TTC549 (cell line): ENCODE results near the gene IFNG.
"Not testable (repeated sequence)": the region's sequence is repeated elsewhere in the genome, so short reads cannot be mapped to it uniquely, and the experiment has no call there.

Experiments used
- FAIRE-seq: peaks from 2 replicates; lab custom pipeline; 2012; peaks lifted over from hg19 to GRCh38; lab: Jason Lieb, UNC

IFNG gene

DNA sequence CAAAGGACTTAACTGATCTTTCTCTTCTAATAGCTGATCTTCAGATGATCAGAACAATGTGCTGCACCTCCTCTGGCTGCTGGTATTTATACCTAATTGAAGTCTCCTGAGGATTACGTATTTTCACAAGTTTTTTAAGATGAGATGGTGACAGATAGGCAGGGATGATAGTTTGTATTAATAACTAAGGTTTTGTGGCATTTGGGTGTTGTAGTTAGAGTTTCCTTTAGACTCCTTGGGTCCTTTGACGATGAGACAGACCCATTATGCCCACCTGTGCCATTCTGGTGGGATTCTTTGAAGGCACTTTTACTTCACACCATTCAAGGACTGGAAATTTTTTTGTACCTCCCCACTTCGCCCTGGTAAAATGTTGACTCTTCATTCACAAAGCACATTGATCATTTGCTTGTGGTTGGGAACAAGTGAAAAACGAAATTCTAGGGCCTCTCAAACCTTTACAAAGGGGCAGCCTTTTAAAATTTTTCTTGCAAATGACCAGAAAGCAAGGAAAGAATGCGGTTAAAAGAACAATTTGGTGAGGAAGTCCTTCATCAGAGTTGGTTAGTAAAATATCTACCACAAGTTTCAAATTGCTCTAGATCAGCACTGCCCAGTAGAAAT, at the start of gene IFNG:
Gene IFNG, minus strand, starts transcription at position 60 of the 624 bp plus-strand sequence. CDS start 125 bp downstream, outside the sequence.
- no peak for FAIRE-seq

DNA sequence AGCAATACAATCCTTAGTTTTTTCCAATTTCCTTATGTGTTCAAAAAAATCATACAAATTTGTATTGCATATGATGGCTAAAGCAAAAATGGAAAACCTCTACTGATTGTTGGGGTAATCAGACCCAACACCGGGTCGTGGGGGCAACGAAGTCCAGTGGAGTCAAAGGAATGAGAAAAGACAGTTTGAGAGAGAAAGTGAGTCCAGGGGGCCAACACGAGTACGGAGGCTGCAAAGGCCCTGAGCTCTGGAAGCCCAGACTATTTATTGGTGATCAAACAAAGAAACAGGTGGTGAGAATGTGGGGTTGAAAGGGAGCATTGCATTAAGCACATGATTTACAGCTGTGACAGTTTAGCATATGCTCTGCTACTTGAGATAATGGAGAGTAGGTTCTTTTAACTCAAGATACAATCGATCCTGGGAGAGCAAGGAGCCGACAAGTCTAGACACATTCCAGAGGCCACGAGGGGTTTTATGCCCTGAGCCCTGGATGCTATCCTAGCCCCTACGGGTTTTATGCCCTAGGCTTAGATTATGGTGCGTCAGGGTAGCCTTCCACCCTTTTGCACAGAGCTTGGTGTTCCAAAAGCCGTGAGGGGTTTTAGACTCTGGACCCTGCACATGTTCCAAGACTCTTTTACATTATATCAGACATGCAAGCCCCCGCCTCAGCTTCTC, 49.6 kb upstream of the IFNG start:
- FAIRE-seq, result not testable (repeated sequence)

DNA sequence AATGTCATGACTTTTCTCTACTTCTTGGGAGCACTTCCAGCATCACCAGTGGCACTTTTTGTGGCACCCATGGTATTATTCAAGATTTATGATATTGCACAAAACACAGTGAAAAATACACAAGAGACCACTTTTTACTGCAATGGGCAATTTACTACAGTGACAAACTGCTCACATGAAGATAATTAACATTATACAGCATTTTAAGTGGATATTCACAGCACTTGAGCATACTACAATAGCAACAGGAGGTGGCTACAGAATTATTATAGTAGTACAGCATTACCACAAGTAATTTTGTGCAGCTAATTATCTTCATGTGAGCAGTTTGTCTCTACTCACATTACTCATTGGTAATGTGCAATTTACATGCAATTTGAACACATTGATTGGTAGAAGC, 47.7 kb upstream of the IFNG start:
- FAIRE-seq, result no peak

DNA sequence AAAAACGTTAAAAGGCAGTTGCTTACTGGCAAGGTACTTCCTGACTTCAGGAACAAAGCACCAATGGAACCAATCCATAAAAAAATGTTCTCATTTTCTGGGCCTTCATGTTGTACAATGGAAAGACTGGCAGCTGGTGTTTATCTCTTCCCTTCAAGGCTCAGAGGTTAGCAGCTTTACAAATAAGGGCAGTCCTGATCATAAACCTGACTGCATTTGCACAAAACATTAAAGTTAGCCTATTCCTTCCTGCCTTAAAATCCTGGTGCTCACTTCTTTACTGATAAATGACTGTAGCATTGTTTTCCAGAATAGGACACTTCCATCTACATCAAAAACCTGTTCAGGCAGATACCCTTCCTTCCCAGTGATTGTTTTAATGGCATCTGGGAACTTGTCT, 46.9 kb upstream of the IFNG start:
- FAIRE-seq, result no peak

DNA sequence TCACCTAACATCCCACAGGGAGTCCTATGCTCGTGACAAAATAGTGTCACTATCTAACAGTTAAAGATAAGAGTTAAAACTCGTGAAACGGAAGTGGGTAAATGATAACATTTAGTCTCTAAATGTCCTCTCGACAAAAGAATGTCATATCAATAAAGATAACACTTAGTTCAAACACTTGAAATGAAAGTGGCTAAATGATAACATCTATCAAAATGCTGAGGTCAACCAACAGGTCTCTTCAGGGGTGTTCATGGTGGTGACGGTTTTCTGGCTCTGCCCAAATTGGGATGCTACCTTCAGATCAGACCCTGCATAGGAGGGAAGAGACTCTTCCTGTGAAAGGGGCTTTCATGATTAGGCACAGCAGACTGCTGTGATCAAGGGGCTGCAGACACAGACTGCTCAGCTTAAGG, 43.9 kb upstream of the IFNG start:
- no peak for FAIRE-seq

DNA sequence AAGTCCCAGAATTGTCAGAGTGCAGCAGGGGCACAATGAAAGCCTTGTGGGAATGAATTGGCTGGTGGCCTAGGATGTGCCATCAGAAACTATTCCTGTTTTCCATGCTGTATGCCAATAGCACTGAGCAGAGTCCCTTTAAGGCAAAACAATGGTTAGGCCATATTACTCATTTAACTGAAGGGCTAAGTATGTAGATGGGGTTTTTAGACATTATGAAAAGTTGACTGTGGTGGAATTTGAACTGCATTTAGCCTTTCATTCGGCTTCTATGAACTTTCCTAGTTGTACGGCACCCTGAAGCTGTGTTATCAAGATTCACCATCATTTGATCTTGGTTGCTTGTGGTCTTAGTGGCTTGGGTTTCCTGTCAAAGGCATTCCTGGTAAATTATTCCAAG, 41.3 kb upstream of the IFNG start:
- no peak for FAIRE-seq

DNA sequence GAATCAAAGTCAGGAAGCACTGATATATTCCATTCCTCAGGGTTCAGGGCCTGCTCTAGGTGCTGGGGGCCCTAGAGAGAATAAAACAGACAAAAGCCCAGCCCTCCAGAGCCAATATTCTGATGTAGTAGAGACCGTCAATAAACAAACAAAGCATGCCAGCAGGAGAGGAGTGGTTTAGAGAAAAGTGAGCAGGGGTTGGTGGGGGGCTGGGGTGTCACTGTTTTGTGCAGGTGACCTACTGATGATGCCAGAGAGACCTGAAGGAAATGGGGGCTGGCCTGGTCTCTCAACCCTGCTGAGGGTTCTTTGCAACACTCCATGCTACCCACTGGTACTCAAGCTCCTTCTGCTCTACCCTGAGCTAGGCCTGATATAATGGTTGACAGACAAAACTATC, 39.6 kb upstream of the IFNG start:
- FAIRE-seq, result no peak

DNA sequence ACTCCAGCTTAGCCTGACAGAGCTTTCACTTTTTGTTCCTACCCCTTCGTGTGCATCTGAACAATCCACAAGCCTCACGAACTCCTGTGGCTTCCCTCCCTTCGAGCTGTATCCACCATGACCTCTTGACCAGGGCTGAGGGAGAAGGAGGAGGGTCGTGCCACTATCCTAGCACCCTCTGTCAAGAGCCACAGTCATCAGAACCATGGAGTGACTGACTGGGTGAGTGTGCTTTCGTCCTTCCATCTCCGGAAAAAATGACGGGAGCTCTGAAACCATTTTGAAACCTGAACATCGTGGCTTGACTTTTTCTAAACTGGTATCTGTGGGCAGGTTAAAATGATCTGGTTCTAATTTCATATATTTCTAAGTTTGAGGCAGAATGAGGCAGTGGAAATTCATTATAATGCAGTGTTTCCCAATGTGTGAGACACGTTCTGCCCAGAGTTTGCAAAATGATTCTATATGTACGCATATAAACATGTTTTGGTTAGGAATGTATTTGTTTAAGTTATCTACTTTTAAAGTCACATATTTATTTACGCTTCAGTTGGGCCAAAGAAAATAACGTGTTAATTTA, 39.1 kb upstream of the IFNG start:
- no peak for FAIRE-seq

DNA sequence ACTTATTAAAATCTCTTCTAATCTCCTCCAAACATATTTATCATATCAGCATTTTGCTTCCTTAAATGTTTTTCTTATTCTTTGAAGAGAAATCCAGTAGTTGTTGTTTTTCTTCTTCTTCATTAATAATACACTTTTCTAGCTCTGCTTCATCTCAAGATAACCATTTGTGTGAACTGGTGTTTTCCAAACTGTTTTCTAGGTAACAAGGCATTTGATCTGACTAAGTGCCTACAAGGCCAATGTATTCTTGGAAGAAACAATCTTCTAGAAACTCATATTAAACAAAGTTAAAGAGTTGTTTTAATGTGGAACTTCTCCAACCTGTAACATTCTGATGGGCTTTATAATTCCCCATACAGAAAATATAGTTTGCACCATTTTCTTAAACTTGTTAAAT, 30.8 kb upstream of the IFNG start:
- FAIRE-seq, result no peak

DNA sequence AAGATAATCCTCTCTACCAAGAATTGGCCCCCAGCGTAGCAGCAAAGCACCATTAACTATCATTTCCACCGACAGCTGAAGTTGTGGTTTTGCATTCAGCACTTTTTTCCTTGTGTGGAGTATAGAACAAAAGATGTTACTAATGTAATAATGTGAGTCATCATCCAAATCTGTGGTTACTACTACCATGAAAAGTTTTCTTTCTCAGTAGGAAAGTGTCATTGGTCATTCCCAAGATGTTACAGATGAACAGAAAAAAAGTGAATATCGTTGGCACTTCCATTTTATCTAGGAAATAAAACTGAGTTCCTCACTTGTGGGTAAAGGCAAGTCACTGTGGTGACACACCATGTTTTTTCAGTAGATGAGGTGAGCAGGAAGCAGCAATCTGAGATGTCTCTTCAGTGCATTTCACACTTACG, 30.3 kb upstream of the IFNG start:
- FAIRE-seq, result no peak

DNA sequence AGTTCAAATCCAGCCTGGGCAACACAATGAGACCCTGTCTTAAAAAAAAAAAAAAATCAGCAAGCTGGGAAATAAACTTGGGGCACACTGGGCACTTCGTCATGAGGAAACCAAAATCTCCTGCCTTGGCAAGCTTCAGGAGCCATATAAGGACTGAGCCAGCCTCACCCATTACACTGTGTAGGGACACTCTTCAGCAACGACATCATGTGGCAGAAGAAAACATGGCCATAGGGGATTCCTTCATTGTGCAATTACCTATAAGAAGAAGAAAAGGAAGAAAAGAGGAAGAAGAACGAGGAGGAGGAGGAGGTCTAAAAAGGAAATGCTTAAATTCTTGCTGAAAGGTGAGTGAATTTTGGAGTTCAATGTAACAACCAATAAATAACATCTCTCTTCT, 26.1 kb upstream of the IFNG start:
- FAIRE-seq, result no peak

DNA sequence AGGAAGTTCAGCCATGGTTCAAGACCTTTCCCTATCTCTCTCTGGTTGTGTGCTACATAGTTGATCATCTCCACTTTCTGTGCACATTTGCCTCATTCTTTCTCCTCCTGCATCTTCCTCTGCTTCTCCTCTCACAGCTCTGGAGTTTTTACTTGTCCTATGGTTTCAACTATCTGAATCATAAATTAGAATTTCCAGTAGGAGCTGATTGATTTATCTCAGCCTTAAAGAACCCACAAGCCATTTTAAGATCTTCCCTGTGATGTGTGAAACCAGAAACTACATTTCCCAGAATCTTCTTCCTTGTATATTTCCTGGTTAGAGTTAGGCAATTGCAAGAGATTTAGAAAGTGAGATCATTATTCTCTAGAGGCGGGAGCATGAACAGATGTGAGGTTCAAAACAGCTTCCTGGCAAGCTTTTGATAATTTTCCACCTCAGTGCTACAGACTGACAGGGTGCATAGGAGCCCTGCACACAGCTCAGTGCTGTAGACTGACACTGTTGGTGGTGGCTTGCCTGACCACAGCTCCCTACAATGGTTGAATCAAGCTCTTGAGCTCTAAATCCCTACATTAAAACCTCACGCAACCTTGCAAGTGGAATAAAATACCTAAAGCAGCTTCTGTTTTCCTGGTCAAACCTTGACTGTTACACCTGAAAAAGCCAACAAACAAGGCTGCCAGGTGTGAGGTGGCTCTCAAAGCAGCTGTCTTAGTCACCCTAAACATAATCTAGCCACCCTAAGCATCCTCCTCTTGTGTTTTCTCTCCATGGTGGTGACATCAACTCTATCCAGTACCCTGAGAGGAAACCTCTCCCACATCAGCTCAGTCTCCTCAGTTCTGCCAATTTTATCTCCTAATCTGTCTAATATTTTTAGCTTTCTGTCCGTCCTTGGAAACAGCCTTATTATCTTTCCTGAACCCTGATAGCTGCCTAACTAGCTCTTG, 21.5 kb upstream of the IFNG start:
- no peak for FAIRE-seq

DNA sequence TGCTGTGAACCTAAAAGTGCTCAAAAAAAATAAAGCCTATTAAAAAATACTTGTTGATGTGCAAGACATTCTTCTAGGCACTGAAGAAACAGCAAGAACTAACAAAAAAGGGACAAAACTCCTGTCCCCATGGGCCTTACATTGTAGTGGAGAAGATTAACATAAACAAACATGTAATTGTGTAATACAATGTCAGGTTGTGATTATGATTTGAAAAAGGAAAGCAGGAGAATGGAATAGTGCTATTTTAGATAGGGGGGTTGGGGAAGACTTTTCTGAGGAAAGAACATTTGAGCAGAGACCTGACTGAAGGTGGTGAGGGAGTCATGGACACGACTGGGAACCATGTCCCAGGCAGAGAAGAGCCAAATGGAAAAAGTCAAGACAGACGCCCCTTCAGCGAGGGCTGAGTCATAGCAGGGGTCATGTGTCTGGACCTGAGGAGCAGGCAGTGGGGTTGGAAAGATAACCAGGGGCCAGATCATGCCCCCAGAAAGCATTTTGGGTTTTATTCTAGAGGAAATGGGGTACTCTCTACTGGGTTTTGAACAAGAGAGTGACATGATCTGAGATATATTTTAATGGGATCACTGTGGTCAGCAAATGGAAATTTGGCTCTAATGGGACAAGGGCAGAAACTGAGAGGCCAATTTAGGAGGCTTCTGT, 19.4 kb upstream of the IFNG start:
- no peak for FAIRE-seq

DNA sequence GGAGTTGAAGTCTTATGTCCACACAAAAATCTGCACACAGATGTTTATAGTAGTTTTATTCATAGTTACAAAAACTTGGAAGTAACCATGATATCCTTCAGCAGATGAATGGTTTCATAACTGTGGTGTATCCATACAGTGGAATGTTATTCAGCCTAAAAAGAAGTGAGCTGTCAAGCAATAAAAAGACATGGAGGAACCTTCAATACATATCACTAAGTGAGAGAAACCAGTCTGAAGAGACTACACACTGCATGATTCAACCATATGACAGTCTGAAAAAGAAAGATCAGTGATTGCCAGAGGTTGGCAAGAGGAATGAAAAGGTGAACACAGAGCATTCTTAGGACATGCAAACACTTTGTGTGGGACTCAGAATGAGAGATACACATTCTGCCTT, 18.6 kb upstream of the IFNG start:
- no peak for FAIRE-seq

DNA sequence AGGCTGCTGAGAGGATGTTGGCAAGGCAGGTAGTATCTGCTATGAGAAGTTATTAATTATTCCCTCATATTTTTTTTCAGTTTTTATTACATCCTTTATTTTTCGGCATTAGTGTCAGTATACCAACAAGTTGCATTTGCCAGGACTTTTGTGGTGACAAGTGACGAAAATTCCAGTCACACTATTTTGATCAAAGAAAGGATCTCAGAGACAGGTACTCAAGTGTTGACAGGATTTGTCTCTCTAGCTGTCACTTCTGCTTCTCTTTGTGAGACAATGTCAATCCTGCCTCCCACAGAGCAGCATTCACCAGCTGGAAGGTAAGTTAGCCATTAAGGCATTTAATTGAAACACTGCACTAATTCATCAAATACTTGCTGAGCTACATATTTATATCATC, 18.0 kb upstream of the IFNG start:
- no peak for FAIRE-seq

DNA sequence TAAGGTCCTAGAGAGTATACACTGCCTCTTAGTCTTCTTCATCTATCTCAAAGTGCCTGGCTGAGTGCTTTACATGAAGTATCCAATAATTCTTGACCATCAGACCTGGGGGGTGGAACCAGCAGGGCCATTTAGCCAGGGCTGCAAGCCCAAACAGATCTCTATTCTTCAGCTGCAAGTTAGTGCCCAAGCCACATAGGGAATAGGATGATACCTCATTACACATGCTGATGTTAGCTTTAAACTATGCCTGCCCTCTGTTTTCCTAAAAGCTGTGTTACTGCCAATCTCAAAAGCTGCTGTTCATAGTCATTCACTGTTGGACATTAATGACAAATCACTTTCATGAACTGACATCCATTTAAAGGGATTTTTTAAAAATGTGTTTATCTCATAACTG, 16.7 kb upstream of the IFNG start:
- FAIRE-seq, result no peak

DNA sequence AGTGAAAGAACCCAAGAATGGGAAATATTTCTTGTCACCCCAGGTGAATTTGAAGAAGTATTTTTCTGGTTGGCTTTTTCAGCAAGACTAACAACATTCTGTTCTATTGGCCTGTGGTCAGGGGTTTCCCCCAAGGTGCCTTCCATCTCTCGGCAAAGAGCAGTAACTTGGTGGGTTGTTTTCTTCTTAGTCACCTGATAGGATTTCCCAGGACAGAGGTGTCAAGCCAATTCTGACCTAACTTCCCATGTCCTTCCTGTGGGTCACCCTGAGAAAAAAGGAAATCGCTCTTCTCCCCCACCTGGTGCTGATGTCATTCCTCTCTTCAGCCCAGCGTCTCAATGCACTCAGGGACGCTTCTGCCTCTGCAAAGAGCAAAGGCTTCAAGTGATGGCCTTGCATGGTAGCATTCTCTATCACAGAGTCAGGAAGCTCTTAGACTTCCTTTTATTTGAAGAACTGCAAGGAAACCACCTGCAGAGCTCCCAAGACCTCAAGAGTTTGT, 16.1 kb upstream of the IFNG start:
- FAIRE-seq, result no peak

DNA sequence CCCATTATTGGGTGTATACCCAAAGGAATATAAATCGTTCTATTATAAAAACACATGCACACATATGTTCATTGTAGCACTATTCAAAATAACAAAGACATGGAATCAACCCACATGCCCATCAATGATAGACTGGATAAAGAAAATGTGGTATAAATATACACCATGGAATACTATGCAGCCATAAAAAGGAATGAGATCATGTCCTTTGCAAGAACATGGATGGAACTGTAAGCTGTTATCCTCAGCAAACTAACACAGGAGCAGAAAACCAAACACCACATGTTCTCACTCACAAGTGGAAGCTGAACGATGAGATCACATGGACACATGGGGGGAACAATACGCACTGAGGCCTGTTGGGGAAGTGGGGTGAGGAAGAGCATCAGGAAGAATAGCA, 15.2 kb upstream of the IFNG start:
- not testable (repeated sequence) for FAIRE-seq

DNA sequence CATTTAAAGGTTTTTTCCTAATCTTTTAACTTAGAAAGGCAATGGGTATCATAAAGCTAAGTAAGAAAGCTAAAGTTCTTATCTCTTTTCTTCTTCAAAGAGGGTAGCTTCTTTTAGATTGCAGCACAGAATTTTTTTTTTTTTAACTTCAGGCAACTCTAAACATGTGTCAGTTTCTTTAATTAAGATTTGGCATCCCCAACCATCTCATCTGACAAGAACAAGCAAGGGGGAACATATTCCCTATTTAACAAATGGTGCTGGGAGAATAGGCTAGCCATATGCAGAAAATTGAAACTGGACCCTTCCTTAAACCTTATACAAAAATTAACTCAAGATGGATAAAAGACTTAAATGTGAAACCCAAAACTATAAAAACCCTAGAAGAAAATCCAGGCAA, 14.3 kb upstream of the IFNG start:
- FAIRE-seq, result no peak

DNA sequence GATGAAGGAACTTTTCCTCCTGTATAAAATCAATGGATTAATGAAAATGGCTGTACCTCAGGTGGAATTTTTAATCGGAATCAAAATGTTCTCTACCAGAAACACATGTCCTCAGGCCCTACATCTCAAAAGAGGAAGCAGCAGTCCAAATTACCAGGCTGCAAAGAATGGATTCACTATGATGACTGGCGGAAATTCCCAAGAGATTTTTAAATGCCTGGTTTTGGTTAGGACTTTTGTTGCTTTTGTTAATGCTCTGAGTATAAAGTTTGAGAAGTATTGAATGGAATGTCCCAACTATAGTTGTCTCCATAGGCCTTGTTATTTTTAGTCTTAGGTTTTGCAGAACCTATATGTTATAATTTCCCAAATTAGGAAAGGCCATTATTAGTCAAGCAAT, 11.2 kb upstream of the IFNG start:
- no peak for FAIRE-seq

DNA sequence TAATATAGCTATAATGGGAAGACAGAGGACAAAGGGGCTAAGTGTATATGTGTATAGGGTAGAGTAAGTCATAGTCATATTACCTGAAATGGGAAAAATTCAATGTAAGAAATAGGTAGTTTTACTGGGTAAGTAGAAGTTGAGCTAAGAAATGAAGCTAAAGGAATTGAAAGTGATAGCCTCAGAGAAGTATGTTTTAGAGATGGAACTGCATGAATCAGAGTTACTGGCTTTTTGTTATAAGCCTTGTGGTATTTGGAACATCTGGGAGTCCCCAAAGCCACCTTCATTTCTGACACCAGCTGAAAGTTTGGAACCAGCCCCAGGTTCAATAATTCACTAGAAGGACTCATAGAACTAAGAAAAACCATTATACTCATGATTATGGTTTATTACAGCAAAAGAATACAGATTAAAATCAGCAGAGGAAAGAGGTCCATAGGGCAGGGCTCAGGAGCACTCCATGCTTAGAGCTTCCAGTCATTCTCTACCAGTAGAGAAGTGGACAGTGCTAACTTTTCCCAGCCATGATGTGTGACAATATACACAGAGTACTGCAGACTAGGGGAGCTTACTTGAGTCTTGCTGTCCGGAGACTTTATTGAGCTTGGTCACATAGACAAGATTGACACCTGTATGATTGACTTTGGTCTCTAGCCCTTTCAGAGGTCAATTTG, 9.8 kb upstream of the IFNG start:
- no peak for FAIRE-seq
